ENCODE measurements around the gene CNIH2.

The CNIH2 gene

DNA sequence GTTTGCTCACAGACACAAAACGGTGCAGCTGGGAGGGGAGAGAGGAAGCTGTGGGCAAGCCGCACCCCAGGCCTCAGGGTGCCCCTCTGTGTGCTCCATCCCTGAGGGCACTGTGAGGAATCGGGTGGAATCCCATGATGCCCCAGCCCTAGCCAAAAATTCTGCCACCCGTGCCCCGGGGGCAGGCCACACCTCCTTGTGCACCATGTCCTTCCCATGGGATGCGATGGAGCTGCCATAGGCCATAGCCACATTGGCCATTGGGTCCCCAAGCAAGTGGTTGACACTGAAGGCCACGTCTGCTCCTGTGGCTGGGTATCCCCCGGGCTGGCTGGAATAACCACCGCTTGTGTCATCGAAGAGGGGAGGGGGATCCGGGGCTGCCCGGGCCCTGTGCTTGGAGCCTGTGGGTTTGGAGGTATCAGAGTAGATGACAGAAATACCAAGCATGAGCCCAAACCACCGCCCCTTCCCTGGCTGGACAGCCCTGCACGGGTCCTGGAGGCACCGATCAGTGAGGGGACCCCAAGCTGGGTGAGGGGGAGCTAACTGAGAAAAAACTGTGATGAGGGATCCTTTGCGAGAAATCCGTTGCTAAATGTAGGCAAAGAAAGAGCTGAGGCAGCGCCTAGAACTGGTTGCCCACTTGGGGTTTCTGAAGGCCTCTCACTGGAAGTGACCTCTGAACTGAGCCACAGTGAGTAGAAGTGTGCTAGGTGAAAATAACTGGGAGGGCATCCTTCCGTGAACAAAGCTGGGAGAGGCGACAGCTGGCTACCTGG, 10.1 kb downstream of the CNIH2 start:
- Histone ChIP-seq H2AFZ (ENCODE audit: low read length) (peak overlapping the region; percentile 24), H3K9me2 (replicated peaks; ENCODE audit: insufficient read depth, low read length) (no peaks in the 10 kb centered on the region), H3K4me3 (ENCODE audit: low read length) (peak overlapping the region; percentile 77), H3F3A (ENCODE audit: insufficient read depth, low read length) (peaks cover 7% of the 10 kb centered on the region), H3K27me3 (replicated peaks; ENCODE audit: insufficient read depth, low read length) (peaks cover 24% of the 10 kb centered on the region), H3K4me2 (ENCODE audit: low read depth, low read length) (peak overlapping the region; percentile 87), H3K79me2 (ENCODE audit: low read length) (peaks cover 13% of the 10 kb centered on the region), H3K36me3 (replicated peaks; ENCODE audit: insufficient read depth, low read length) (no peaks in the 10 kb centered on the region), H3K9ac (ENCODE audit: low read length) (peak overlapping the region; percentile 91), H3K4me1 (ENCODE audit: low read length) (peaks cover 15% of the 10 kb centered on the region), H4K20me1 (ENCODE audit: insufficient read depth, low read length) (no peaks in the 10 kb centered on the region), H3K27ac (ENCODE audit: low read length) (peak overlapping the region; percentile 42; the same call in 1 of the 2 replicates), H3K9me3 (replicated peaks; ENCODE audit: insufficient read depth, low read length) (no peaks in the 10 kb centered on the region)
- TF ChIP-seq, protein P1, sequence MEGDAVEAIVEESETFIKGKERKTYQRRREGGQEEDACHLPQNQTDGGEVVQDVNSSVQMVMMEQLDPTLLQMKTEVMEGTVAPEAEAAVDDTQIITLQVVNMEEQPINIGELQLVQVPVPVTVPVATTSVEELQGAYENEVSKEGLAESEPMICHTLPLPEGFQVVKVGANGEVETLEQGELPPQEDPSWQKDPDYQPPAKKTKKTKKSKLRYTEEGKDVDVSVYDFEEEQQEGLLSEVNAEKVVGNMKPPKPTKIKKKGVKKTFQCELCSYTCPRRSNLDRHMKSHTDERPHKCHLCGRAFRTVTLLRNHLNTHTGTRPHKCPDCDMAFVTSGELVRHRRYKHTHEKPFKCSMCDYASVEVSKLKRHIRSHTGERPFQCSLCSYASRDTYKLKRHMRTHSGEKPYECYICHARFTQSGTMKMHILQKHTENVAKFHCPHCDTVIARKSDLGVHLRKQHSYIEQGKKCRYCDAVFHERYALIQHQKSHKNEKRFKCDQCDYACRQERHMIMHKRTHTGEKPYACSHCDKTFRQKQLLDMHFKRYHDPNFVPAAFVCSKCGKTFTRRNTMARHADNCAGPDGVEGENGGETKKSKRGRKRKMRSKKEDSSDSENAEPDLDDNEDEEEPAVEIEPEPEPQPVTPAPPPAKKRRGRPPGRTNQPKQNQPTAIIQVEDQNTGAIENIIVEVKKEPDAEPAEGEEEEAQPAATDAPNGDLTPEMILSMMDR (IDR thresholded peaks at IDR 0.05; ENCODE audit: low read length) = no peak
- TF ChIP-seq EZH2 (optimal IDR thresholded peaks at IDR 0.05; ENCODE audit: low read depth, low read length) (no peak), EZH2phosphoT487 (IDR thresholded peaks at IDR 0.05; ENCODE audit: low read length) (no peak)
- DNase-seq = no peak

DNA sequence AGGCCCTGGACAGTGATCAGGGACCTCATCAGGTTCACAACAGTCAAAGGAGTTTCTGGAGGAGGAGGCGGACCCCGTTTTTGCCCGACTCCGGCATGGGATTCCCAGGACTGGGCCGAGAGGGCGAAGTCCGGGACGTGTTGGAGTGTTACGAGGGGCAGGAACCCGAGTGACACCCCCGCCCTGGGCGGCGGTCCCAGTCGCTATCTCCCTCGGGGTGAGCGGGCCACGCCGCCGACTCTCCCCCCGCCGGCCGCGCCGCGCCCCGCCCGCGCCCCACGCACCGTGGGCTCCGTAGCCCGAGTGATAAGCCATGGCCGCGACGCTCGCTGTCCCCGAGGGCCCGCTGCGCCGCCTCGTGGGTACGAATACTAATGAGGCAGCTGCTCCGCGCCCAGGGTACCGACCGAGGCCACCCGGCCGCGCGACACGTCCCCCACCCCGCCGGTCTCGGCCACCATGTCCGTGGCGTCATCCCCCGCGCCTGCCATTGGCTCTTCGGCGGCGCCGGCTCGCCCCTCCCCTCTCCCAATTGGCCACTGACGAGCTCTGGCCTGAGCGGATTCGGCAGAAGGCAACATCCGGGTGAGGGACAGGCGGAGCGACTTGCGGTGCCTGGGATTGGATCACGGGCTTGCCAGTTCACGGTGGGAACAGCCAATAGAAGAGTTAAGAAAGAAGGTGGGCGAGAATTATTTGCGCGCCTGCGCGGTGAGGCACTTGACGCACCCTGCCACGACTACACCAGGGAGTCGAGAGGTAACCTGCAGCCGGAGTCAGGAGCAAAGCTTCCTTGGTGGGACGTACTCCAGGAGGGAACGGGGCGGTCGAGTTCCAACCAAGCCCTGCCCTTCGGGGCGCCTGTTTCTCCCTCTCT, 10.9 kb downstream of the CNIH2 start, which contains the start of gene YIF1A:
Gene YIF1A, minus strand, starts transcription at position 473 of the 877 bp plus-strand sequence. Its CDS starts 158 bp downstream, at position 315.
- Histone ChIP-seq H3K4me3 (ENCODE audit: low read length) (peak within 1 kb of the TSS; percentile 77), H3K4me2 (ENCODE audit: low read depth, low read length) (peak within 1 kb of the TSS; percentile 94), H3K9ac (ENCODE audit: low read length) (peak within 1 kb of the TSS; percentile 91), H4K20me1 (ENCODE audit: insufficient read depth, low read length) (no peaks in the 10 kb centered on the region), H3K27me3 (replicated peaks; ENCODE audit: insufficient read depth, low read length) (peaks cover 33% of the 10 kb centered on the region), H3K27ac (ENCODE audit: low read length) (peak within 1 kb of the TSS; percentile 65; the same call in 1 of the 2 replicates), H3K9me3 (replicated peaks; ENCODE audit: insufficient read depth, low read length) (no peaks in the 10 kb centered on the region), H2AFZ (ENCODE audit: low read length) (peak within 1 kb of the TSS; percentile 65), H3F3A (ENCODE audit: insufficient read depth, low read length) (peaks cover 7% of the 10 kb centered on the region), H3K9me2 (replicated peaks; ENCODE audit: insufficient read depth, low read length) (no peaks in the 10 kb centered on the region), H3K4me1 (ENCODE audit: low read length) (peaks cover 15% of the 10 kb centered on the region), H3K79me2 (ENCODE audit: low read length) (peaks cover 13% of the 10 kb centered on the region), H3K36me3 (replicated peaks; ENCODE audit: insufficient read depth, low read length) (no peaks in the 10 kb centered on the region)
- TF ChIP-seq, protein P1 (IDR thresholded peaks at IDR 0.05; ENCODE audit: low read length) = no peak
- no peak for TF ChIP-seq EZH2 (optimal IDR thresholded peaks at IDR 0.05; ENCODE audit: low read depth, low read length)
- no peak for TF ChIP-seq EZH2phosphoT487 (IDR thresholded peaks at IDR 0.05; ENCODE audit: low read length)
- peak; percentile 99 for DNase-seq

DNA sequence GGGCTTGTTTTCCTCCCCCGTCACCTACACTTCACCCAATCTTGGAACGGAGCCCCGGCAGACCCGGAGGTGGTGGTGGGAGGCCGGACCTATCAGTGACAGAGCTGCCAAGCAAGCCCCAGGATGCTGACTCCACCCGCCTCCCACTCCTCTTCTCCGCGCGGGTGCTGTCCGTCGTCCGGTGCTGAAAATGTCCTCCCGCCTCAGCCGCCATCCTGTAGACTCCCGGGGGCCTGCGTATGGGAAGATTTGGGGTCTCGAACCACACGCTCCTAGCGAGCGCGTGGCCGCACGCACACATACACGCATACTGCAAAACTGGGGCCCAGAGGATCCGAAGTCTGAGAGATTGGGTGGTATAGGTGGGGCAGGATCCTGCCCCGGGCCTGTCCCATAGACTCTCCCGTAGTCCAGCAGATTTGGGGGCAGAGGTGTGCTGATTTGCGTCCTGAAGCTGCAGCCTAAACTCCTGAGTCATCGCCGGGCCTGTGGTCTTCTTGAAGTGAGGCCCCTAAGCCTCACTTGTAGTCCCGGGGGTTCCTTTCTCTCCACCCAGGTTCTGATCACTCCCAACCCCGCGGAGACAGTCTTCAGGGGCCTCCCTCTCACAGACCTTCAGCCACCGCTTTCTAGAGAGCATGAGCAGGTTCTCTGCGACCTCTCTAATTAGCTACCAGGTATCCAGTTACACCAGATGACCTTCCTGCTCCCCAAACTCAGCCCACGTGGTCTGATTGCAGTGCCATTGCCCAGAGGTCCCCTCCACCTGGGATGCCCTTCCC, 11.8 kb downstream of the CNIH2 start:
- H3K9ac ChIP-seq (ENCODE audit: low read length) = peak overlapping the region; percentile 39; the same call in 1 of the 2 replicates
- H3K4me1 ChIP-seq (ENCODE audit: low read length) = peaks cover 15% of the 10 kb centered on the region
- peak overlapping the region; percentile 71 for H3K4me3 ChIP-seq (ENCODE audit: low read length)
- H3K9me2 ChIP-seq (replicated peaks; ENCODE audit: insufficient read depth, low read length) = no peaks in the 10 kb centered on the region
- no peaks in the 10 kb centered on the region for H3K36me3 ChIP-seq (replicated peaks; ENCODE audit: insufficient read depth, low read length)
- TF ChIP-seq, protein P1 (IDR thresholded peaks at IDR 0.05; ENCODE audit: low read length) = no peak
- TF ChIP-seq EZH2phosphoT487 (IDR thresholded peaks at IDR 0.05; ENCODE audit: low read length) (no peak), EZH2 (optimal IDR thresholded peaks at IDR 0.05; ENCODE audit: low read depth, low read length) (no peak)
- H2AFZ ChIP-seq (ENCODE audit: low read length) = peak overlapping the region; percentile 65
- H3K9me3 ChIP-seq (replicated peaks; ENCODE audit: insufficient read depth, low read length) = no peaks in the 10 kb centered on the region
- H3K27ac ChIP-seq (ENCODE audit: low read length) = peak overlapping the region; percentile 65; the same call in 1 of the 2 replicates
- peak overlapping the region; percentile 94 for H3K4me2 ChIP-seq (ENCODE audit: low read depth, low read length)
- H3K79me2 ChIP-seq (ENCODE audit: low read length) = peaks cover 13% of the 10 kb centered on the region
- peak; percentile 71 for DNase-seq
- peaks cover 35% of the 10 kb centered on the region for H3K27me3 ChIP-seq (replicated peaks; ENCODE audit: insufficient read depth, low read length)
- H4K20me1 ChIP-seq (ENCODE audit: insufficient read depth, low read length) = no peaks in the 10 kb centered on the region
- H3F3A ChIP-seq (ENCODE audit: insufficient read depth, low read length) = peaks cover 7% of the 10 kb centered on the region

Measured in MM.1S (cell line).